Measurements from ENCODE around the gene CDC42EP2. TPM values are rescaled to one million over a fixed set of nuclear protein-coding genes. Genes with fewer than 3 reads are reported as not detected.

CDC42EP2 gene
- polyA plus RNA-seq, 1 donor (not counting 4 experiments of a cell fraction or from before 2014, with no cell fraction given): 6.1 TPM

- DNase-seq (ENCODE audit: low read depth, low spot score) (no peak), FAIRE-seq (no peak)
- H3K9me1 ChIP-seq (ENCODE audit: control insufficient read depth, extremely low read depth, insufficient read depth, low read length): no peaks in the 10 kb centered on the region
- no peak overlapping the region for H3K4me2 ChIP-seq (ENCODE audit: control insufficient read depth, extremely low read depth, insufficient read depth, low read depth, low read length)
- dilution Hi-C loops (cut with MboI; ENCODE audit: extremely low pct_ligation_motif_present, low sequenced_read_pairs): no loop called here
- no peaks in the 10 kb centered on the region for H3K27me3 ChIP-seq (ENCODE audit: control insufficient read depth, extremely low read depth, insufficient read depth, low read length)
- no peaks in the 10 kb centered on the region for H3K79me2 ChIP-seq (ENCODE audit: control insufficient read depth, insufficient read depth, low read length)
- H2AFZ ChIP-seq (ENCODE audit: control insufficient read depth, low read length): no peak overlapping the region
- H3K9me3 ChIP-seq (ENCODE audit: control insufficient read depth, low read depth, low read length): no peaks in the 10 kb centered on the region
- TF ChIP-seq CTCF (optimal IDR thresholded peaks at IDR 0.05 in 1 of 3, IDR thresholded peaks at IDR 0.05 in 1 of 3, conservative IDR thresholded peaks at IDR 0.05 in 1 of 3; ENCODE audit: extremely low read depth in 1 of 3, insufficient read depth in 2 of 3, low read length in 3 of 3) (no peak), EZH2 (IDR thresholded peaks at IDR 0.05; ENCODE audit: low read length) (no peak)
- H3K4me1 ChIP-seq (ENCODE audit: control insufficient read depth, extremely low read depth, insufficient read depth, low read length): no peaks in the 10 kb centered on the region
- peaks cover 4 to 26% of the 10 kb centered on the region in 2 experiments for H3K36me3 ChIP-seq (ENCODE audit: control insufficient read depth in 2 of 2, extremely low read depth in 1 of 2, insufficient read depth in 2 of 2, low read length in 2 of 2)
- H3K9ac ChIP-seq (ENCODE audit: control insufficient read depth, extremely low read depth, insufficient read depth, low read length): no peak overlapping the region
- no peak overlapping the region for H3K4me3 ChIP-seq (ENCODE audit: control insufficient read depth in 2 of 3, extremely low read depth in 1 of 3, insufficient read depth in 2 of 3, low read depth in 1 of 3, low read length in 3 of 3)
- no peak overlapping the region for H3K27ac ChIP-seq (ENCODE audit: control insufficient read depth, insufficient read depth, low read length)
- H4K20me1 ChIP-seq (ENCODE audit: control insufficient read depth, extremely low read depth, insufficient read depth, low read length): no peaks in the 10 kb centered on the region
Measured at GRCh38 chr11:65287601-65288000, 27.1 kb upstream of the CDC42EP2 start.

- Histone ChIP-seq H3K36me3 (ENCODE audit: control insufficient read depth in 2 of 2, extremely low read depth in 1 of 2, insufficient read depth in 2 of 2, low read length in 2 of 2) (peaks cover 4 to 23% of the 10 kb centered on the region in 2 experiments), H3K79me2 (ENCODE audit: control insufficient read depth, insufficient read depth, low read length) (no peaks in the 10 kb centered on the region), H3K27ac (ENCODE audit: control insufficient read depth, insufficient read depth, low read length) (no peak overlapping the region), H3K4me2 (ENCODE audit: control insufficient read depth, extremely low read depth, insufficient read depth, low read depth, low read length) (no peak overlapping the region), H3K9me3 (ENCODE audit: control insufficient read depth, low read depth, low read length) (no peaks in the 10 kb centered on the region), H3K4me1 (ENCODE audit: control insufficient read depth, extremely low read depth, insufficient read depth, low read length) (no peaks in the 10 kb centered on the region), H4K20me1 (ENCODE audit: control insufficient read depth, extremely low read depth, insufficient read depth, low read length) (no peaks in the 10 kb centered on the region), H3K9ac (ENCODE audit: control insufficient read depth, extremely low read depth, insufficient read depth, low read length) (no peak overlapping the region), H3K4me3 (ENCODE audit: control insufficient read depth in 2 of 3, extremely low read depth in 1 of 3, insufficient read depth in 2 of 3, low read depth in 1 of 3, low read length in 3 of 3) (no peak overlapping the region), H2AFZ (ENCODE audit: control insufficient read depth, low read length) (no peak overlapping the region), H3K9me1 (ENCODE audit: control insufficient read depth, extremely low read depth, insufficient read depth, low read length) (no peaks in the 10 kb centered on the region), H3K27me3 (ENCODE audit: control insufficient read depth, extremely low read depth, insufficient read depth, low read length) (no peaks in the 10 kb centered on the region)
- TF ChIP-seq CTCF (optimal IDR thresholded peaks at IDR 0.05 in 1 of 3, IDR thresholded peaks at IDR 0.05 in 1 of 3, conservative IDR thresholded peaks at IDR 0.05 in 1 of 3; ENCODE audit: extremely low read depth in 1 of 3, insufficient read depth in 2 of 3, low read length in 3 of 3) (no peak), EZH2 (IDR thresholded peaks at IDR 0.05; ENCODE audit: low read length) (no peak)
- no peak for FAIRE-seq
- dilution Hi-C loops (cut with MboI; ENCODE audit: extremely low pct_ligation_motif_present, low sequenced_read_pairs): no loop called here
- no peak for DNase-seq (ENCODE audit: low read depth, low spot score)
Measured at GRCh38 chr11:65288706-65289536, 25.7 kb upstream of the CDC42EP2 start.

Measured in keratinocyte (primary cell).